ENCODE measurements around the gene NUDT3.

NUDT3 gene

GRCh38 chr6:34318499-34319470 lies 73.7 kb downstream of the NUDT3 start:
- no peaks in the 10 kb centered on the region for H3K27me3 Mint-ChIP-seq
- no peak for DNase-seq
- H3K36me3 Mint-ChIP-seq (ENCODE audit: low read depth), result peaks cover 14% of the 10 kb centered on the region
- H3K27ac Mint-ChIP-seq, result peak overlapping the region; percentile 27
- H3K4me1 Mint-ChIP-seq (ENCODE audit: low read depth), result peaks cover 54% of the 10 kb centered on the region
- H3K4me3 Mint-ChIP-seq, result no peak overlapping the region
- H3K9me3 Mint-ChIP-seq, result no peaks in the 10 kb centered on the region

DNA sequence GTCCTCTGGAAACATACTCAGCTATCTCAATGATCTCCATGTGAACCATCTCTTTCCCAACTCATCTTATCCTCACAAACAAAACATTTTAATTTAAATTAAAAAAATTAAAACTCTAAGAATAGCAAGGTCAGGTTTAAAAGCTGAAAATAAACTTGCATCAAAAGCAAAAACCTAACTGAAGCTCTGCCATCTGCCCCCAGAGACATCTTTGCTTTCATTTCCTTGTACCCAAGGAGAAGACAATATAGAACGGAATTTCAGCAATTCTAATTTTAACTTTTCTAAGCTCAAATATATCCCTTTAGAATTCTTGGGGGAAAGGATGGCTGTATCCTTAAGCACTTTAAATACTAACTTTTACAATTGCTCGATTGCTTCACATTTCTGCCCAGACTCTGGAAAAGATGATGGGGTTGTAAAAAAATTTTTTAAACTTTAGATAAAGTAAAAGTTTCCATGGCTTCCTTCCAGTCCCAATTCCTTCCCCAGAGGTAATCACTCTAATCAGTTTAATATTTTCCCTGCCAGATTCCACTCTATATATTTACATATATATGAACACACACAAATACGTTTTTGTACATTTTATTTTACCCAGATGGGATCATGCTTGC lies 74.5 kb downstream of the NUDT3 start:
- Mint-ChIP-seq H3K4me1 (ENCODE audit: low read depth) (peaks cover 59% of the 10 kb centered on the region), H3K4me3 (no peak overlapping the region)

DNA sequence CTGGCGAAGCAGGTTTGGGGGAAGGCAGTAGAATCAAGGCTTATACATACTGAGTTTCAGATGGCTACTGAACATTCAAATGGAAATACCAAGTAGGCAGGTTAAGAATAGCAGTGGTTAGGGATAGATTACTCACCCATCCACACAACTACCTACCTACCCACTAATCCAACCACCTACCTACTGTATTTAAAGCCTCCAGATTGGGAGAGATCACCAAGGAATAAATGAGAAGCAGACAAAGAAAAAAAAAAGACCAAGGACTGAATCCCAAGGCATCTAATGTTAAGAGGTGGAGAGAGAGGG lies 75.3 kb downstream of the NUDT3 start:
- H3K9me3 Mint-ChIP-seq, result no peaks in the 10 kb centered on the region
- peak overlapping the region; percentile 48 for H3K27ac Mint-ChIP-seq
- H3K4me3 Mint-ChIP-seq, result no peak overlapping the region
- H3K36me3 Mint-ChIP-seq (ENCODE audit: low read depth), result peaks cover 12% of the 10 kb centered on the region
- no peaks in the 10 kb centered on the region for H3K27me3 Mint-ChIP-seq
- H3K4me1 Mint-ChIP-seq (ENCODE audit: low read depth), result peaks cover 59% of the 10 kb centered on the region
- no peak for DNase-seq

More for the DNA sequence above, 74.5 kb downstream of the NUDT3 start:
- Mint-ChIP-seq H3K36me3 (ENCODE audit: low read depth) (peaks cover 16% of the 10 kb centered on the region), H3K27ac (no peak overlapping the region), H3K27me3 (no peaks in the 10 kb centered on the region), H3K9me3 (no peaks in the 10 kb centered on the region)
- no peak for DNase-seq

DNA sequence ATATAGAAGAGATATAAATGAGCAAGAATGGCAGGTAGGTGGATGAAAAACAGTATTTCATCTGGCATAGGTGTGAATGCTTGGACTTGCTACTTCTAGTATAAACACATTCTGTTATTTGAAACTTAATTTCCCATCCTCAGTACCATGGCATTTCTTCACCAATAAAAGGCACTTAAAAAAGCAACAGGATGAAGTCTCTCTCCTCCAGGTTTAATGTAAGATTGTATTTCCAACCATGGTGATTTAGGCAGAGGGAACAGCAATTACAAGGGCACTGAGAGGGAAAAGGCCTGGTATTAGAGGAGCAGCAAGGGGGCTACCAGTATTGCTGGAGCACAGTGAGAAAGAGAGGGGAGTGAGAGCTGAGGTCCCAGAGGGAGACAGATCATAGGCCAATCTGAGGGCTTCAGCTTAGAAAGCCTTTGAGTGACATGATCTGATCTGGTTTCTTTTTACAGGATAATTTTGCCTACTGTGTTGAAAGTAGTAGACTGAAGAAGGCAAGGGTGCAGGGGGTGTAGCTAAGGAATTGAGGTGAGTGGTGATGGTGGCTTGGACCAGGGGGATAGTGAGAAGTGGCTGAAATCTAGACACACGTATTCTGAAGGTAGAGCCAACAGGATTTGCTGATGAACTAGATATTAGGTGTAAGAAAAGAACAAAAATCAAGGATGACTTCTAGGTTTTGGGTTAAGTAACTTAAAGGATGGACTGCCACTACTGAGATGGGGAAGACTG lies 75.9 kb downstream of the NUDT3 start:
- H3K4me3 Mint-ChIP-seq, result no peak overlapping the region
- peaks cover 59% of the 10 kb centered on the region for H3K4me1 Mint-ChIP-seq (ENCODE audit: low read depth)
- no peak for DNase-seq
- peaks cover 12% of the 10 kb centered on the region for H3K36me3 Mint-ChIP-seq (ENCODE audit: low read depth)
- no peaks in the 10 kb centered on the region for H3K9me3 Mint-ChIP-seq
- no peaks in the 10 kb centered on the region for H3K27me3 Mint-ChIP-seq
- peak overlapping the region; percentile 48 for H3K27ac Mint-ChIP-seq

GRCh38 chr6:34315780-34316179 lies 76.7 kb downstream of the NUDT3 start:
- Mint-ChIP-seq H3K36me3 (ENCODE audit: low read depth) (peaks cover 12% of the 10 kb centered on the region), H3K4me3 (peak overlapping the region; percentile 49), H3K27me3 (no peaks in the 10 kb centered on the region), H3K4me1 (ENCODE audit: low read depth) (peaks cover 58% of the 10 kb centered on the region), H3K9me3 (no peaks in the 10 kb centered on the region), H3K27ac (peak overlapping the region; percentile 83)
- DNase-seq, result no peak

- no peaks in the 10 kb centered on the region for H3K27me3 Mint-ChIP-seq
- H3K27ac Mint-ChIP-seq, result peak overlapping the region; percentile 83
- no peak overlapping the region for H3K4me3 Mint-ChIP-seq
- H3K36me3 Mint-ChIP-seq (ENCODE audit: low read depth), result peaks cover 12% of the 10 kb centered on the region
- H3K4me1 Mint-ChIP-seq (ENCODE audit: low read depth), result peaks cover 57% of the 10 kb centered on the region
- H3K9me3 Mint-ChIP-seq, result no peaks in the 10 kb centered on the region
- no peak for DNase-seq
These were observed 77.2 kb downstream of the NUDT3 start for GRCh38 chr6:34315256-34315655.

- no peak overlapping the region for H3K27ac Mint-ChIP-seq
- peaks cover 16% of the 10 kb centered on the region for H3K36me3 Mint-ChIP-seq (ENCODE audit: low read depth)
- H3K9me3 Mint-ChIP-seq, result no peaks in the 10 kb centered on the region
- peaks cover 42% of the 10 kb centered on the region for H3K4me1 Mint-ChIP-seq (ENCODE audit: low read depth)
- no peak for DNase-seq
- H3K4me3 Mint-ChIP-seq, result no peak overlapping the region
- no peaks in the 10 kb centered on the region for H3K27me3 Mint-ChIP-seq
These were observed 80.2 kb downstream of the NUDT3 start for GRCh38 chr6:34312259-34312658.

DNA sequence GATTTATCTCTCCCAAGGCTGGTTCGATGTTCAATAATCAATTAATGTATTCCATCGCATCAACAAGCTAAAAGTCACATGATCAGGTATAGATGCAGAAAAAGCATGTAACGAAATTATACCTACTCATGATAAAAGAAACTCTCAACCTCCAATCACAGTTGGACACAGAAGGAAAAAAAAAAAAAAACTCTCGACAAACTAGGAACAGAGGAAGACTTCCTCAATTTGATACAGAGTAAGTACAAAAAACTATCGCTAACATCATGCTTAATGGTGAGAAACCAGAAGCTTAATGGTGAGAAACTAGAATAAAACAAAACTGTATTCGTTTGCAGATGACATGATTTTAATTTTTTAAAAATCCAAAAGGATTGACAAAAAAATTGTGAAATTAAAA lies 81.7 kb downstream of the NUDT3 start:
- Mint-ChIP-seq H3K4me3 (no peak overlapping the region), H3K9me3 (no peaks in the 10 kb centered on the region), H3K27me3 (no peaks in the 10 kb centered on the region), H3K27ac (no peak overlapping the region), H3K36me3 (ENCODE audit: low read depth) (peaks cover 16% of the 10 kb centered on the region), H3K4me1 (ENCODE audit: low read depth) (peaks cover 27% of the 10 kb centered on the region)
- no peak for DNase-seq

DNA sequence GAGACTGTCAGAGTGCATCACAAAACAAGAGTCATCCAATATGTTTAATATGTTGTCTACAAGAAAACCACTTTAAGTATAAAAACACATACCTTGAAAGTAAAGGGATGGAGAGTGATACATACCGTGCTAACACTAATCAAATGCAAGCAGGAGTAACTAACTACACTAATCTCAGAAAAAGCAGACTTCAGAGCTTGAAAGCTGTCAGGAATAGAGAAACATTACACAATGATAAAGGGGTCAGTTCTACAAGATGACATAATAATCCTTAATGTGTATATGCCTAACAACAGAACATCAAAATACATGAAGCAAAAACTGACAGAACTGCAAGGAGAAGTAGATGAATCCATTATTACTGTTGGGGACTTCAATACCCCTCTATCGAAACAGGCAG lies 84.0 kb downstream of the NUDT3 start:
- H3K36me3 Mint-ChIP-seq (ENCODE audit: low read depth), result peaks cover 15% of the 10 kb centered on the region
- no peak for DNase-seq
- no peaks in the 10 kb centered on the region for H3K27me3 Mint-ChIP-seq
- no peak overlapping the region for H3K27ac Mint-ChIP-seq
- no peaks in the 10 kb centered on the region for H3K9me3 Mint-ChIP-seq
- H3K4me1 Mint-ChIP-seq (ENCODE audit: low read depth), result peaks cover 14% of the 10 kb centered on the region
- no peak overlapping the region for H3K4me3 Mint-ChIP-seq

DNA sequence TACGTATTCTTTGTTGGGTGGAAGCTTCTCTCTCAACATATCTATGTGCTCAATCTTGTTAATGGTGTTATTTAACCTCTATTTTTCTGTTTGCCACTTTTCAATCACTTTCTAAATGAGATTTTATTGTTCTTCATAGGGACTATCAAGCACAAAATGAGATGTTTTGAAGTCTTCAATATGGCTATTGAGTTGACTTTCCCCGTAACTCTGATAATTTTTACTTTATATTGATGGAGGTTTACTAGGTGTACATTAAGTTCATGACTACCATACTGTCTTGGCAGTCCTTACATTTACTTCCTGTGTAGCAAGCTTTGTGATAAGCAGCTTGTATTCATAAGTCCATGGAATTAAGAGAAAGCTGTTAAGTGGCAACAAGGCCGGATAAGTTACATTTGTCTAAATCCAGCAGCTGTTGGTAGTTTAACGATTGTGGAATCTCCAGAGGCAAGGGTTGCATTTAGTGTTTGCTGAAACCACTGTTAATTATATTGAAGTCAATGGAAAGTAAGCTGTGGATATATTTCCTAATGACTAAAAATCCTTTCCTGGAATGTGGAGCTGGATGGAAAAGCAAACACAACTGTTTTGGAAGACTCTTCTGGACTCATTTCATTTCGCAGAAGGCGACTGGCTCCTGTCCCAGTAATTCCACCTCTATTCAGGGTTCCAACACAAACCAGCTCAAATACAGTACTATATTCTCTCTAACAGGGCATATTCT lies 86.3 kb downstream of the NUDT3 start:
- Mint-ChIP-seq H3K4me1 (ENCODE audit: low read depth) (peaks cover 9% of the 10 kb centered on the region), H3K9me3 (no peaks in the 10 kb centered on the region), H3K36me3 (ENCODE audit: low read depth) (peaks cover 18% of the 10 kb centered on the region), H3K27ac (no peak overlapping the region), H3K4me3 (no peak overlapping the region), H3K27me3 (no peaks in the 10 kb centered on the region)
- DNase-seq, result no peak

GRCh38 chr6:34305497-34305896 lies 87.0 kb downstream of the NUDT3 start:
- Mint-ChIP-seq H3K4me1 (ENCODE audit: low read depth) (peaks cover 11% of the 10 kb centered on the region), H3K4me3 (no peak overlapping the region), H3K9me3 (no peaks in the 10 kb centered on the region), H3K27ac (no peak overlapping the region), H3K27me3 (no peaks in the 10 kb centered on the region), H3K36me3 (ENCODE audit: low read depth) (peaks cover 19% of the 10 kb centered on the region)
- DNase-seq, result no peak

DNA sequence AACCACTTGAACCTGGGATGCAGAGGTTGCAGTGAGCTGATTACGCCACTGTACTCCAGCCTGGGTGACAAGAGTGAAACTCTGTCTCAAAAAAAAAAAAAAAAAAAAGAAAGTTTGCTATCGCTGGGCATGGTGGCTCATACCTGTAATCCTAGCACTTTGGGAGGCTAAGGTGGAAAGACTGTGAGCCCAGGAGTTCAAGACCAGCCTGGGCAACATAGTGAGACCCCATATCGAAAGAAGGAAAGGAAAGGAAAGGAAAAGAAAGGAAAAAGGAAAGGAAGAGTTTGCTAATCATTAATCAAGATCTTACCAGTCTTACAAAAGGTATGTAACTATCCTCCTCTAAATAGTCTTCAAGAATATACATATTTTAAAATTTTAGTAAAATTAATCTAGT lies 88.3 kb downstream of the NUDT3 start:
- Mint-ChIP-seq H3K36me3 (ENCODE audit: low read depth) (peaks cover 20% of the 10 kb centered on the region), H3K27ac (no peak overlapping the region), H3K27me3 (no peaks in the 10 kb centered on the region), H3K4me1 (ENCODE audit: low read depth) (peaks cover 8% of the 10 kb centered on the region), H3K9me3 (no peaks in the 10 kb centered on the region), H3K4me3 (no peak overlapping the region)
- DNase-seq, result no peak

DNA sequence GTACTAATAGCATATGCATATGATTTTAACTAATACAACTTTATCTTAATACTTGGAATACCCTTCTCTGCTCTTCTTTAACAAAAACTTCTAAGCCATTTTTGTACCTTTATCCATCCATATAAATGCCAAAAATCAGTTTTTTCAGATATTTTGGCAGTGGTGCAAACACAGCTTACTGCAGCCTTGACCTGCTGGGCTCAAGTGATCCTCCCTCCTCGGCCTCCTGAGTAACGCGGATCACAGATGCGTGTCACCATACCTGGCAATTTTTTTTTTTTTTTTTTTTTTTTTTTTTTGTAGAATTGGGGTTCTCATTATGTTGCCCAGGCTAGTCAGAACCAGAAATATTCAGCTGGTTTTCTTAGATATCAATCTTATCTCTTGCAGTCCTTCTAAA lies 89.5 kb downstream of the NUDT3 start:
- H3K9me3 Mint-ChIP-seq, result no peaks in the 10 kb centered on the region
- no peak for DNase-seq
- H3K4me3 Mint-ChIP-seq, result no peak overlapping the region
- no peaks in the 10 kb centered on the region for H3K27me3 Mint-ChIP-seq
- H3K4me1 Mint-ChIP-seq (ENCODE audit: low read depth), result peaks cover 2% of the 10 kb centered on the region
- H3K36me3 Mint-ChIP-seq (ENCODE audit: low read depth), result peaks cover 17% of the 10 kb centered on the region
- H3K27ac Mint-ChIP-seq, result no peak overlapping the region

DNA sequence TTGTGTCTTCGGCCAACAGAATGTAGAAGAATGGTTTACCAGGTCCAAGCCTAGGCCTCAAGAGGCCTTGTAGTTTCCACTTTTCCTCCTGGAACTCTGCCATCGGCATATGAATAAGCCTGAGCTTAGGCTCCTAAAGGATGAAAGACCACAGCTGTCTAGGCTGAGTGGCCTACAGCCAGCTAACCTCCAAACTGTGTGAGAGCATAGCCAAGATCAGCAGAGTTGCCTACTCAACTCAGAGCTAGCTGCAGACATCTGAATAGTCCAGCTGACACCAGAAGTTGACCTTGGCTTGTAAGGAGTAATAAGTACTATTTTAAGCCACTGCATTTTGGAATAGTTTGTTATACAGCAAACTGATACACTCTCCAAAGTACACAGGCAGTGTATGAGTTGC lies 91.1 kb downstream of the NUDT3 start:
- no peak overlapping the region for H3K27ac Mint-ChIP-seq

More for the DNA sequence above, 91.1 kb downstream of the NUDT3 start:
- DNase-seq, result no peak
- H3K36me3 Mint-ChIP-seq (ENCODE audit: low read depth), result peaks cover 17% of the 10 kb centered on the region
- H3K4me3 Mint-ChIP-seq, result no peak overlapping the region
- H3K27me3 Mint-ChIP-seq, result no peaks in the 10 kb centered on the region
- no peaks in the 10 kb centered on the region for H3K9me3 Mint-ChIP-seq
- peaks cover 7% of the 10 kb centered on the region for H3K4me1 Mint-ChIP-seq (ENCODE audit: low read depth)
